ENCODE results near the gene TENM4.

TENM4 gene

GRCh38 chr11:78605296-78605695 lies 835.5 kb downstream of the TENM4 start:
- Histone ChIP-seq H3K4me1 (ENCODE audit: control insufficient read depth in 5 of 5, insufficient read depth in 5 of 5, low read length in 5 of 5) (no peaks in the 10 kb centered on the region), H3K9me3 (ENCODE audit: control insufficient read depth in 5 of 5, low read length in 5 of 5) (no peaks in the 10 kb centered on the region), H3K27me3 (ENCODE audit: control insufficient read depth in 5 of 5, insufficient read depth in 4 of 5, low read length in 5 of 5) (no peaks in the 10 kb centered on the region), H3K27ac (ENCODE audit: low read depth, low read length) (no peak overlapping the region), H3K36me3 (ENCODE audit: control insufficient read depth in 5 of 5, insufficient read depth in 5 of 5, low read length in 5 of 5) (no peaks in the 10 kb centered on the region), H3K4me3 (ENCODE audit: low read depth in 1 of 5, low read length in 5 of 5) (no peak overlapping the region), H3K9ac (ENCODE audit: low read length in 5 of 5) (no peak overlapping the region)

GRCh38 chr11:78603792-78604191 lies 837.0 kb downstream of the TENM4 start:
- Histone ChIP-seq H3K27ac (ENCODE audit: low read depth, low read length) (no peak overlapping the region), H3K4me1 (ENCODE audit: control insufficient read depth in 5 of 5, insufficient read depth in 5 of 5, low read length in 5 of 5) (no peaks in the 10 kb centered on the region), H3K36me3 (ENCODE audit: control insufficient read depth in 5 of 5, insufficient read depth in 5 of 5, low read length in 5 of 5) (no peaks in the 10 kb centered on the region), H3K27me3 (ENCODE audit: control insufficient read depth in 5 of 5, insufficient read depth in 4 of 5, low read length in 5 of 5) (no peaks in the 10 kb centered on the region), H3K9me3 (ENCODE audit: control insufficient read depth in 5 of 5, low read length in 5 of 5) (no peaks in the 10 kb centered on the region), H3K4me3 (ENCODE audit: low read depth in 1 of 5, low read length in 5 of 5) (no peak overlapping the region), H3K9ac (ENCODE audit: low read length in 5 of 5) (no peak overlapping the region)

All from subcutaneous abdominal adipose tissue (tissue), 5 donors.